Measurements from ENCODE around the gene OR52B4.
"Not testable (repeated sequence)": the region's sequence is repeated elsewhere in the genome, so short reads cannot be mapped to it uniquely, and the experiment has no call there.

DNA sequence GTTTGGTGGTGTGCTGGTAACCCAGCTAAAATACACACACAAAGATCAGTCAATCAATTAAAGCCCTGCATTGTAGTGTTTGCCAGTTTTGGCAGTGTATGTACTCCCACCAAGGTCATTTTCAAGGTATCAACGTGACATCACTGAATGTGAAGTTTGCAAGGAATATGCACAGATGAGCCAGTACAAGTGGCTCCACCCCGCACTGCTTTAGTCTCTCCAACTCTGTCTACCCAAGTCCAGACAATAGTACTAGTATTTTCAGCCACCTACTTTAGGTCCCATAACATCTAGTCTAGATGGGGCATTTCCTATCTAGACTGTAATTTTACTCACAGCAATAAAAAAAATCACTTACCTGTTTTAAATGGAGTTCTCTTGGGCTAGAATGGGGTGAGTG, 22.8 kb downstream of the OR52B4 start:
- TF ChIP-seq POLR2AphosphoS5 (IDR thresholded peaks at IDR 0.05); EP300 (conservative IDR thresholded peaks at IDR 0.05; ENCODE audit: poor library complexity, severe bottlenecking); EZH2 (IDR thresholded peaks at IDR 0.05; ENCODE audit: borderline replicate concordance, insufficient read depth, low read length, poor library complexity, severe bottlenecking); RAD21 (conservative IDR thresholded peaks at IDR 0.05); SMC3 (conservative IDR thresholded peaks at IDR 0.05; ENCODE audit: poor library complexity): not testable (repeated sequence)
- TF ChIP-seq, protein P1, sequence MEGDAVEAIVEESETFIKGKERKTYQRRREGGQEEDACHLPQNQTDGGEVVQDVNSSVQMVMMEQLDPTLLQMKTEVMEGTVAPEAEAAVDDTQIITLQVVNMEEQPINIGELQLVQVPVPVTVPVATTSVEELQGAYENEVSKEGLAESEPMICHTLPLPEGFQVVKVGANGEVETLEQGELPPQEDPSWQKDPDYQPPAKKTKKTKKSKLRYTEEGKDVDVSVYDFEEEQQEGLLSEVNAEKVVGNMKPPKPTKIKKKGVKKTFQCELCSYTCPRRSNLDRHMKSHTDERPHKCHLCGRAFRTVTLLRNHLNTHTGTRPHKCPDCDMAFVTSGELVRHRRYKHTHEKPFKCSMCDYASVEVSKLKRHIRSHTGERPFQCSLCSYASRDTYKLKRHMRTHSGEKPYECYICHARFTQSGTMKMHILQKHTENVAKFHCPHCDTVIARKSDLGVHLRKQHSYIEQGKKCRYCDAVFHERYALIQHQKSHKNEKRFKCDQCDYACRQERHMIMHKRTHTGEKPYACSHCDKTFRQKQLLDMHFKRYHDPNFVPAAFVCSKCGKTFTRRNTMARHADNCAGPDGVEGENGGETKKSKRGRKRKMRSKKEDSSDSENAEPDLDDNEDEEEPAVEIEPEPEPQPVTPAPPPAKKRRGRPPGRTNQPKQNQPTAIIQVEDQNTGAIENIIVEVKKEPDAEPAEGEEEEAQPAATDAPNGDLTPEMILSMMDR (IDR thresholded peaks at IDR 0.05; ENCODE audit: poor library complexity, severe bottlenecking) = not testable (repeated sequence)
- TF ChIP-seq, protein P2, sequence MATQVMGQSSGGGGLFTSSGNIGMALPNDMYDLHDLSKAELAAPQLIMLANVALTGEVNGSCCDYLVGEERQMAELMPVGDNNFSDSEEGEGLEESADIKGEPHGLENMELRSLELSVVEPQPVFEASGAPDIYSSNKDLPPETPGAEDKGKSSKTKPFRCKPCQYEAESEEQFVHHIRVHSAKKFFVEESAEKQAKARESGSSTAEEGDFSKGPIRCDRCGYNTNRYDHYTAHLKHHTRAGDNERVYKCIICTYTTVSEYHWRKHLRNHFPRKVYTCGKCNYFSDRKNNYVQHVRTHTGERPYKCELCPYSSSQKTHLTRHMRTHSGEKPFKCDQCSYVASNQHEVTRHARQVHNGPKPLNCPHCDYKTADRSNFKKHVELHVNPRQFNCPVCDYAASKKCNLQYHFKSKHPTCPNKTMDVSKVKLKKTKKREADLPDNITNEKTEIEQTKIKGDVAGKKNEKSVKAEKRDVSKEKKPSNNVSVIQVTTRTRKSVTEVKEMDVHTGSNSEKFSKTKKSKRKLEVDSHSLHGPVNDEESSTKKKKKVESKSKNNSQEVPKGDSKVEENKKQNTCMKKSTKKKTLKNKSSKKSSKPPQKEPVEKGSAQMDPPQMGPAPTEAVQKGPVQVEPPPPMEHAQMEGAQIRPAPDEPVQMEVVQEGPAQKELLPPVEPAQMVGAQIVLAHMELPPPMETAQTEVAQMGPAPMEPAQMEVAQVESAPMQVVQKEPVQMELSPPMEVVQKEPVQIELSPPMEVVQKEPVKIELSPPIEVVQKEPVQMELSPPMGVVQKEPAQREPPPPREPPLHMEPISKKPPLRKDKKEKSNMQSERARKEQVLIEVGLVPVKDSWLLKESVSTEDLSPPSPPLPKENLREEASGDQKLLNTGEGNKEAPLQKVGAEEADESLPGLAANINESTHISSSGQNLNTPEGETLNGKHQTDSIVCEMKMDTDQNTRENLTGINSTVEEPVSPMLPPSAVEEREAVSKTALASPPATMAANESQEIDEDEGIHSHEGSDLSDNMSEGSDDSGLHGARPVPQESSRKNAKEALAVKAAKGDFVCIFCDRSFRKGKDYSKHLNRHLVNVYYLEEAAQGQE (IDR thresholded peaks at IDR 0.05; ENCODE audit: borderline replicate concordance) = not testable (repeated sequence)
